Natural killer cell (primary cell): ENCODE results near the gene AFM. TPM values are rescaled to one million over a fixed set of nuclear protein-coding genes. Genes with fewer than 3 reads are reported as not detected.

Experiments
- ATAC-seq, 3 donors: fragments of 150-1000 bp in 2 of 3; fragments of 200-7000 bp in 1 of 3; cut with Tn5 transposase; 1 replicate in 1 of 3; 2 replicates in 2 of 3; pipeline ENCODE4 v1.10.0; 2021; ENCODE audit warnings: mild to moderate bottlenecking in 2 of 3, moderate library complexity in 2 of 3
- DNase-seq, 2 donors: peaks; one replicate each; pipeline versions ENCODE4 v3.0.0 to v3.0.0-alpha.2; 2013 to 2021; ENCODE audit warnings: mixed read lengths in 1 of 2
- H3K27ac ChIP-seq: one replicate; pipeline ENCODE4 v1.5.1; 2013; ENCODE audit warnings: mild to moderate bottlenecking, low read length
- H3K27me3 ChIP-seq: one replicate; pipeline ENCODE4 v1.6.1; 2013; ENCODE audit warnings: low read length; ENCODE audit not compliant: control insufficient read depth, insufficient read depth
- H3K36me3 ChIP-seq: one replicate; pipeline ENCODE4 v1.6.1; 2013; ENCODE audit warnings: low read length; ENCODE audit not compliant: control insufficient read depth, insufficient read depth
- H3K4me1 ChIP-seq: one replicate; pipeline ENCODE4 v1.6.1; 2013; ENCODE audit warnings: low read length; ENCODE audit not compliant: control insufficient read depth, insufficient read depth
- H3K4me3 ChIP-seq: one replicate; pipeline ENCODE4 v1.5.1; 2013; ENCODE audit warnings: low read length
- H3K9me3 ChIP-seq: one replicate; pipeline ENCODE4 v1.6.1; 2013; ENCODE audit warnings: low read length; ENCODE audit not compliant: control insufficient read depth, insufficient read depth
- H3K27ac Mint-ChIP-seq, 2 donors: one replicate each; pipeline ENCODE4 v1.8.0; 2022; ENCODE audit warnings: mild to moderate bottlenecking in 2 of 2, mixed read lengths in 2 of 2, moderate library complexity in 1 of 2
- H3K27me3 Mint-ChIP-seq, 2 donors: one replicate each; pipeline ENCODE4 v1.8.0; 2022; ENCODE audit warnings: low read depth in 2 of 2, mixed read lengths in 2 of 2
- H3K36me3 Mint-ChIP-seq: one replicate; pipeline ENCODE4 v1.8.0; 2022; ENCODE audit warnings: mixed read lengths
- H3K4me1 Mint-ChIP-seq, 2 donors: one replicate each; pipeline ENCODE4 v1.8.0; 2022; ENCODE audit warnings: mixed read lengths in 2 of 2
- H3K4me3 Mint-ChIP-seq: one replicate; pipeline ENCODE4 v1.8.0; 2022; ENCODE audit warnings: mild to moderate bottlenecking, moderate library complexity, mixed read lengths
- H3K9me3 Mint-ChIP-seq, 2 donors: one replicate each; pipeline ENCODE4 v1.8.0; 2022; ENCODE audit warnings: mixed read lengths in 2 of 2
- CTCF ChIP-seq: fragments of 200-600 bp; IDR thresholded peaks from one replicate; pipeline ENCODE4 v1.8.0; 2022; ENCODE audit warnings: antibody characterized with exemption
- WGBS: methylation state at CpG from one replicate; pipeline ENCODE4 v1.1.7; 2013; ENCODE audit warnings: missing lambda C conversion rate; ENCODE audit not compliant: insufficient coverage; 5-methylcytosine and 5-hydroxymethylcytosine counted together
- intact Hi-C: fragments of 100-400 bp; cut with micrococcal nuclease; formaldehyde crosslinking; loops from one replicate; pipeline ENCODE4 v1.14.2; 2022
- total RNA-seq, 4 donors: library from RNA; stranded (reverse); fragments of 120-200 nt in 1 of 4; gene quantifications; one replicate each; pipeline versions ENCODE4 v1.2.3 to v1.2.4, GENCODE V29; 2013 to 2022

Gene AFM
- total RNA-seq, 3 donors from 2014 or later (not counting 1 experiment from before 2014, with no cell fraction given), result not detected

GRCh38 chr4:73451981-73452747, 29.4 kb upstream of the AFM start:
- H3K4me3 Mint-ChIP-seq, result no peak overlapping the region
- H3K4me1 Mint-ChIP-seq, result no peaks in the 10 kb centered on the region
- no peak for ATAC-seq
- 88% methylated on average over 4 of the region's 4 CpGs for WGBS
- no peak for DNase-seq
- Histone ChIP-seq H3K4me1 (no peaks in the 10 kb centered on the region), H3K4me3 (no peak overlapping the region), H3K27ac (no peak overlapping the region), H3K36me3 (no peaks in the 10 kb centered on the region), H3K27me3 (no peaks in the 10 kb centered on the region), H3K9me3 (no peaks in the 10 kb centered on the region)
- H3K27me3 Mint-ChIP-seq, result no peaks in the 10 kb centered on the region
- TF ChIP-seq CTCF, result no peak
- no peaks in the 10 kb centered on the region for H3K36me3 Mint-ChIP-seq
- intact Hi-C loops, result no loop called here
- no peak overlapping the region for H3K27ac Mint-ChIP-seq
- peaks cover 3 to 5% of the 10 kb centered on the region in 2 donors for H3K9me3 Mint-ChIP-seq

GRCh38 chr4:73452953-73453700, 28.4 kb upstream of the AFM start:
- no peak overlapping the region for H3K27ac ChIP-seq
- no peaks in the 10 kb centered on the region for H3K36me3 ChIP-seq
- no peak overlapping the region for H3K4me3 Mint-ChIP-seq
- ATAC-seq (no peak), DNase-seq (no peak)
- no peak for TF ChIP-seq CTCF
- H3K9me3 Mint-ChIP-seq, result peaks cover 5 to 7% of the 10 kb centered on the region in 2 donors
- H3K4me3 ChIP-seq, result no peak overlapping the region
- H3K4me1 ChIP-seq, result no peaks in the 10 kb centered on the region
- no peaks in the 10 kb centered on the region for H3K9me3 ChIP-seq
- H3K27me3 ChIP-seq, result no peaks in the 10 kb centered on the region
- no peaks in the 10 kb centered on the region for H3K4me1 Mint-ChIP-seq
- no peaks in the 10 kb centered on the region for H3K36me3 Mint-ChIP-seq
- H3K27me3 Mint-ChIP-seq, result no peaks in the 10 kb centered on the region
- intact Hi-C loops, result no loop called here
- no peak overlapping the region for H3K27ac Mint-ChIP-seq
- WGBS, result 83% methylated on average over 2 of the region's 2 CpGs

GRCh38 chr4:73453701-73454005, 27.9 kb upstream of the AFM start:
- Histone ChIP-seq H3K27me3 (no peaks in the 10 kb centered on the region), H3K27ac (no peak overlapping the region), H3K4me3 (no peak overlapping the region), H3K36me3 (no peaks in the 10 kb centered on the region), H3K9me3 (no peaks in the 10 kb centered on the region), H3K4me1 (no peaks in the 10 kb centered on the region)
- H3K27me3 Mint-ChIP-seq, result no peaks in the 10 kb centered on the region
- no peaks in the 10 kb centered on the region for H3K4me1 Mint-ChIP-seq
- intact Hi-C loops, result no loop called here
- no peak overlapping the region for H3K27ac Mint-ChIP-seq
- no peak for TF ChIP-seq CTCF
- H3K36me3 Mint-ChIP-seq, result no peaks in the 10 kb centered on the region
- H3K4me3 Mint-ChIP-seq, result no peak overlapping the region
- H3K9me3 Mint-ChIP-seq, result peaks cover 7% of the 10 kb centered on the region in 2 donors
- DNase-seq (no peak), ATAC-seq (no peak)
